Measurements from ENCODE around the gene MCC.
A peak's percentile ranks its signal among the peaks of the same experiment; 100 is the strongest.

The MCC gene

GRCh38 chr5:113029614-113030013, 458.6 kb downstream of the MCC start:
- no peak for DNase-seq (ENCODE audit: low read depth)

GRCh38 chr5:113027431-113027830, 460.8 kb downstream of the MCC start:
- no peak for DNase-seq (ENCODE audit: low read depth)

- no peak for DNase-seq (ENCODE audit: low read depth)
Measured at GRCh38 chr5:113027015-113027414, 461.2 kb downstream of the MCC start.

DNA sequence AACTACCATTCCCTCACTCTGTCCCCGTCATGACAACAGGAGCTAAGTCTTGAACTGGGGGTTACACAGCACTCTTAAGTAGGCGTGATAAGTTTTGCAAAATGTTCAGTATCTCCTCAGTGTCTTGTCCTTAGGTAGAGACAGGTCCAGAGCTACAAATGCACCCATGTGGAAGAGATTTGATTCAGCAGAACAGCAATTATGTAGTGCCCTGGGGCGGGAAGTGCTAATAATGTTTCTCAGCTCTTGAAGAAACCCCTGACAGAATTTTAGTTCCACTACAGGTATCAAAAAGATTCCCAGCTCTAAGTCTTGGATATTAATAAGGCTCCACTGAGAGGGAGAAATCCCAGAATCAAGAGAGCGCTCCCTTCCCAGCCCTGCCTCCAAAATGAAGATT, 462.0 kb downstream of the MCC start:
- DNase-seq (ENCODE audit: low read depth): no peak

DNA sequence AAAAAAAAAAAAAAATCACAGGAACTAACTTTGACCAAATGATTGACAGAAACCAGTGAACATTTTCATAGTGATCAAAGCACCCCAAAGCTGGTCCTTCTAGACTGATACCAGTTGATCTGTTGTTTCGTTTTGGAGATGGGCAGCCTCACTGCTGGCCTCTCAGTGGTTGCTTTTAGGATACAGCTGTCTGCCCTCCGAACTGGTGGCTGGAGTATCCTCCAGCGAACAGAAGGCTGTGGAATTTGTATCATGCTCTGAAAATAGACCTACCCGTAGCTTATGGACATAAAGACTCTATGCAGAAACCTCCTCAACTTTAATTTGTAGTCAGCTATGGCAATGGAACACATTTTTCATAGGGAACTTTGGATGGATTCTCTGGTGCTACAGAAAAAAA, 462.7 kb downstream of the MCC start:
- no peak for DNase-seq (ENCODE audit: low read depth)

DNA sequence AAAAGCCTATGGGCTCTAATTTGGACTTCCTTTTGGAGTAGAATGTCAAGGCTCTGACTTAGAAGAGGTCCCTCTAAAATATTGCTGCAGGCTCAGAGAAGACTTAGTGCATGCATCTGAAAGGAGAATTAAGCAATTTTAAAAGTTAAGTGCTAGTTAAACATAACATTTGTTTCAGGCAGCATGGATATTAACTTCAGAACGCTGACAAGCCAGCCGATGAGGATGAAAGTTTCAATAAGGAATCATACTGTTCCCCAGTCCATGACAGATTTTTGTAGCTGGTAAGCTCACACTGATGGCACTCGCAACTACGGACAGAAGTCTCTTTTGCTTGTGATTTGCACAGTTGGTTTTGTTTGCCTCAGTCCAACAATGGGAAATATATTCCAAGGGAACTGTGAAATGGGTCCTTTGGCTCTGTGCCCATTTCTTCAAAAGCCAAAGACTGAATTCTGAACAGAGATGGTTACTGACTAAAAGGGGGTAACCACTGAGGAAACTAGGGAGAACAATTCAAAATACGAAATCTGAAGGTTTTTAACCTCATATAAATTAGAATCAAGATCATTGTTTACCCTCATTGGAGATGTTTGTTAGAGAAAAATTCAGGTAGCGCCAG, 464.1 kb downstream of the MCC start:
- DNase-seq (ENCODE audit: low read depth): no peak

GRCh38 chr5:113022661-113023060, 465.6 kb downstream of the MCC start:
- DNase-seq (ENCODE audit: low read depth): no peak

DNA sequence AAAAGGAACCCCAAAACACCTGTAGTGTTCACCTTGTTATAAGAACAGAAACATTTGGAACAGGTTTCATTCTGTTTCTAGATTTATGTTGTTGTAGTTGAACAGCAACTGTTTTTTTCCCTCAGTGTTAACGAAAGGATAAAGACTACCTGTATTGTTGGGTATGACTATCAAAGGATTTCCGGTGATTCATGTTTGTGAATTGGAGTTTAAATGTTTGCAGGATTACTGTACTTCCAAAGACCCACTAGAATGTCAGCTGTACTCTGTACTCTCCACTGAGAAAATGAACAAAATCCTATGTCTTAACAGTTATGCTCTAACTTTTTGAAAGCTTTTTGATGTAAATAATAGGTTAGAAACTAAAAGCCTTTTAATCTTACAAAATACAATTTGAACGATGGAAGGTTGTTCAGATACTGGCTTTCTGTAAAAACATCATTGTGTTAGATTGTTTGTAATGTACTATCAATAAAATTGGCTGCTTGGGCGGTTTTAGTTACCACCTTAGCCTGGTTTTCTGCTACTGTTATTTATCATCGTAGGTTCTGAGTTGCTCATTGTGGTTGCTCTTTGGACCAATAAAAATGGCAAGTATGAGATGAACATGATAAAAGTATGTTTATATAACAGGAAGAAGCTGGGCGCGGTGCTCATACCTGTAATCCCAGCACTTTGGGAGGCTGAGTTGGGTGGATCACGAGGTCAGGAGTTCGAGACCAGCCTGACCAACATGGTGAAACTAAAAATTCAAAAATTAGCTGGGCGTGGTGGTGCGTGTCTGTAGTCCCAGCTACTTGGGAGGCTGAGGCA, 467.6 kb downstream of the MCC start:
- DNase-seq (ENCODE audit: low read depth): no peak

GRCh38 chr5:113017881-113018635, 470.2 kb downstream of the MCC start:
- no peak for DNase-seq (ENCODE audit: low read depth)

DNA sequence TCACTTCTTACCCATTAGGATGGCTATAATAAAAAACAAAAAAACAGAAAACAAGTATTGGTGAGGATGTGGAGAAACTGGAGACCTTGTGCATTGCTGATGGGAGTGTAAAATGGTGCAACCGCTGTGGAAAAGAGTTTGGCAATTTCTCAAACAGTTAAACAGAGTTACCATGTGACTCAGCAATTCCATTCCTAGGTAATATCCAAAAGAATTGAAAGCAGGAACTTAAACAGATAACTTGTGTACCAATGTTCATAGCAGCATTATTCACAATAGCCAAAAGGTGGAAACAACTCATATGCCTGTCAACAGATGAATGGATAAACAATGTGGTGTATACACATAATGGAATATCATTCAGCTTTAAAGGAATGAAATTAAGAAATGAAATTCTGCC, 482.8 kb downstream of the MCC start:
- no peak for DNase-seq (ENCODE audit: low read depth)

DNA sequence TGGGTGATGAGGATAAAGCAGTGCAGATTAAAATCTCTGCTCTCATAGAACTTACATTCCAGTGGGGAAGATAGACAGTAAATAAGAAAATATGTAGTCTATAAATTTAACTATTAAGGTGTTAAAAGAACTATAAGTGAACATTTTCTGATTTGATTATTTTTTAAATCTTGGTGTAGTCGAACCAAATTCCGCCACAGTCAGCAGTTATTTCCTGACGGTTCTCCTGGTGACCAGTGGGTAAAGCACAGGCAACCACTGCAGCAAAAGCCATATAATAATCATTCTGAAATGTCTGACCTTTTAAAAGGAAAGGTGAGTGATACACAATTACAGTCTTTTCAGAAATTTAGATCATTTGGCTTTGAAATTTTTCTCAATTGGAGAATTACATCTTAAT, 484.5 kb downstream of the MCC start:
- no peak for DNase-seq (ENCODE audit: low read depth)

- no peak for DNase-seq (ENCODE audit: low read depth)
Measured at GRCh38 chr5:113002423-113002822, 485.8 kb downstream of the MCC start.

DNA sequence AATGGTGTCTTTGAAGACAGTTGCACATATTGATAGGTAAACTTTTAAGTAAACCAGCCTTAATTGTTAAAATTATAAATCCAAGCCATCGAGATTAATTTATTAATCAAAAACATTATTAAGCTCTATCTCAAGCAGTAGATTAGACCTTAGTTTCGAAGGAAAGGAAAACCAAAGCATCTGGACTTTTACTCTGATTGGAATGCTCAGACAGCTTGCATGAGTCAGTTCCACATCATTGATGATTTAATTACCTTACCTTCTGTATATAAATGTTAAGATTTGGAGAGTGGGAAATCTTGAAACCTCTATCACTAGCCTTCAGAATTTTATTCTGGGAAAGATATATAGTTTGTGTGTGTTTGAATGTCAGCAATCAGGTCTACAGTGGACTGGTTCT, 487.8 kb downstream of the MCC start:
- DNase-seq (ENCODE audit: low read depth): no peak

GRCh38 chr5:112998296-112998695, 490.0 kb downstream of the MCC start:
- DNase-seq (ENCODE audit: low read depth): no peak

- DNase-seq (ENCODE audit: low read depth): no peak
Measured at GRCh38 chr5:112996830-112997374, 491.4 kb downstream of the MCC start.

GRCh38 chr5:112995764-112996618, 492.3 kb downstream of the MCC start:
- peak; percentile 38 for DNase-seq (ENCODE audit: low read depth)

DNA sequence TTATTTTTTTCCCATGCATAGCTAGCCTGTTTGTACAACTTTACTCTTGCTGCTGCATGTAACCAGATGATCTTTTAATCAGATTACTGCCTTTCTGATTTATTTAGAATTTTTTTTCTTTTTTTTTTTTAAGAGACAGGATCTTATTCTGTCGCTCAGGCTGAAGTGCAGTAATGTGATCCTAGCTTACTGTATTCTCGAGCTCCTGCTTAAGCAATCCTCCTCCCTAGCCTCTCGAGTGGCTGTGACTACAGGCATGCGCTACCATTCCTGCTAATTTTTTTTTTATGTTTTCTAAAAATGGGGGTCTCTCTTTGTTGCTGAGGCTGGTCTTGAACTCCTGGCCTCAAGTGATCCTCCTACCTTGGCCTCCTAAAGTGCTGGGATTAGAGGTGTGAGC, 502.0 kb downstream of the MCC start:
- no peak for DNase-seq (ENCODE audit: low read depth)

- DNase-seq (ENCODE audit: low read depth): no peak
Measured at GRCh38 chr5:112983363-112983762, 504.9 kb downstream of the MCC start.

DNA sequence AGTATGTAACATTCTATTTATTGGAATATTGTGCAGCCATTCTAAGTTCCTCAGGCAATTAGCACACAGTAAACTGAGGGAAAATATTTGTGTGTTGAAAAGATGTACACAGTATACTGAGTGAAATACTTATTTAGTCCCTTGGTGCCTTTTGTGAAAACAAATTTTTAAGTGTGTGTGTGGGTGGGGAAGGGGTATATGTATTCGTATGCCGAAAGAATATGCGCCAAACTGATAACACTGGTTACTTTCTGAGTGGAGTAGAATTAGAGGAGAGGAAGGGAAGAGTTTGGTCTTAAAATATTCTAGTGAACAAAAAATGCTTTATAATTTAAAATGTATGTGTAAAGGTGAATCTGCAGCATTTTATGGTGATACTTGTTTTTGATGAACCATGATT, 508.5 kb downstream of the MCC start:
- DNase-seq (ENCODE audit: low read depth): no peak

GRCh38 chr5:112978836-112979235, 509.4 kb downstream of the MCC start:
- DNase-seq (ENCODE audit: low read depth): no peak

DNA sequence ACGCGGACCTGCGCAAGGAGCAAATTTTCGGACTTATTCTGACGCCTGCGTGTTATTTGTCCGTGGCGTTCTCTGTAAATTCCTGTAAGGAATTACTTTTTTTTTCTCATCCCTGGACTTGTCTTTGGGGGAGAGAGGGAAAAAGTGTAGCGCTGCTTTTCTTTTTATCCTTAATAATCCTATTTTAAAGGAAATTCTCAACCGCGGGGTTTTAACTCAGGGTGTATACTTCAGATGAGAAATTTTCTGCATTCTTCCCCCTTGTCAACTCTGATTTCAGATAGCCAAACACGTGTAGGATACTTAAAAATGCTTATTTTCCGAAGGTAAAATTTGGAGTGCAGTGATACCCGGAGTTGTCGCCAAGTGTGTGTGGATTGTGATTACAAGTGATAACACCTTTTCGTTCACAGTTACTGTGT, 510.8 kb downstream of the MCC start:
- DNase-seq (ENCODE audit: low read depth): no peak

All from T-helper 22 cell (primary cell).